ENCODE data around the gene KCNJ12.
"Not testable (repeated sequence)": the region's sequence is repeated elsewhere in the genome, so short reads cannot be mapped to it uniquely, and the experiment has no call there.

GRCh38 chr17:21328778-21329177 is 47.4 kb upstream of the KCNJ12 start:
- not testable (repeated sequence) for TF ChIP-seq CTCF, POLR2A (IDR thresholded peaks at IDR 0.05)
